Upper lobe of right lung (tissue), 1 donor: ENCODE data around the gene TCF19. TPM values are rescaled to one million over a fixed set of nuclear protein-coding genes. Genes with fewer than 3 reads are reported as not detected.

Source experiments
- ATAC-seq: fragments of 200-7000 bp; cut with Tn5 transposase; one replicate; pipeline ENCODE4 v1.9.1; 2020; ENCODE audit warnings: mild to moderate bottlenecking, moderate library complexity
- DNase-seq: peaks from one replicate; pipeline ENCODE4 v3.0.0-alpha.2; 2020
- H3K27ac ChIP-seq: fragments of 200-600 bp; one replicate; pipeline ENCODE4 v1.8.0; 2022
- H3K27me3 ChIP-seq: fragments of 200-600 bp; one replicate; pipeline ENCODE4 v1.8.0; 2022; ENCODE audit warnings: mild to moderate bottlenecking
- H3K36me3 ChIP-seq: fragments of 200-600 bp; one replicate; pipeline ENCODE4 v1.8.0; 2022
- H3K4me1 ChIP-seq: fragments of 200-600 bp; one replicate; pipeline ENCODE4 v1.8.0; 2022
- H3K4me3 ChIP-seq: fragments of 200-600 bp; one replicate; pipeline ENCODE4 v1.8.0; 2022; ENCODE audit warnings: mild to moderate bottlenecking
- H3K9me3 ChIP-seq: fragments of 200-600 bp; one replicate; pipeline ENCODE4 v1.8.0; 2022
- CTCF ChIP-seq: fragments of 200-600 bp; IDR thresholded peaks from one replicate; pipeline ENCODE4 v1.8.0; 2022; ENCODE audit warnings: antibody characterized with exemption
- intact Hi-C: fragments of 100-400 bp; cut with DNase I; formaldehyde crosslinking; loops from one replicate; pipeline ENCODE4 v1.11.0; 2022
- total RNA-seq: library from RNA; stranded (reverse); fragmentation: NEBNext Ultra II Directional; extraction: Animal tissue kit (Norgen Biotek cat#: 25700); gene quantifications from one replicate; pipeline ENCODE4 v1.2.1, GENCODE V29; 2021
- donor health status: DM: no; HTN: yes; CAD: no; lungs with severe emphysema.

Gene TCF19
- total RNA-seq, 1 donor from 2014 or later = 4.5 TPM

DNA sequence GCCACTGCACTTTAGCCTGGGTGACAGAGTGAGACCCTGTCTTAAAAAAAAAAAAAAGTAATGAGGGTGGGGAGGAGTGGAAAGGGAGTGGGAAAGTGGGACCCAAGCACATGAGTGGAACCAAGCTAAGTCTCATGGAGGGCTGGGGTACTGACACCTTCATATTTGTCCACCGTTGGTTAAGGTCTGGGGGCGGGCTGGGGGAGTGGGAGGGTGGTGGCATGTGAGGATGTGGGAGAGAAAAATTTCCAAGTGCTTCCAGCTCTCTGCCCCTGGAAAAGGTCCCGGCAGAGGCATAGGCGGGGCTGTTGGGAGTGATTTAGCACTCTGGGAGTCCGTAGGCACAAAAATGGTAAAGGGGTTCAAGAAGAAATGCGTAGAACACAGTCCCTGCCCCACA, 25.6 kb upstream of the TCF19 start:
- Histone ChIP-seq H3K36me3 (no peaks in the 10 kb centered on the region), H3K27ac (no peak overlapping the region), H3K9me3 (no peaks in the 10 kb centered on the region), H3K4me3 (no peak overlapping the region), H3K4me1 (peaks cover 3% of the 10 kb centered on the region), H3K27me3 (no peaks in the 10 kb centered on the region)
- no peak for TF ChIP-seq CTCF
- intact Hi-C loops = no loop called here
- DNase-seq (no peak), ATAC-seq (no peak)

GRCh38 chr6:31135710-31136109, 22.7 kb upstream of the TCF19 start:
- Histone ChIP-seq H3K9me3 (no peaks in the 10 kb centered on the region), H3K4me3 (no peak overlapping the region), H3K36me3 (no peaks in the 10 kb centered on the region), H3K27ac (no peak overlapping the region), H3K4me1 (peaks cover 4% of the 10 kb centered on the region), H3K27me3 (no peaks in the 10 kb centered on the region)
- DNase-seq = no peak
- no peak for ATAC-seq
- TF ChIP-seq CTCF = no peak
- intact Hi-C loops = loop anchor here (5.0 kb wide), 2 partner anchors 57 to 242 kb away; no protein-coding TSS in a partner anchor

DNA sequence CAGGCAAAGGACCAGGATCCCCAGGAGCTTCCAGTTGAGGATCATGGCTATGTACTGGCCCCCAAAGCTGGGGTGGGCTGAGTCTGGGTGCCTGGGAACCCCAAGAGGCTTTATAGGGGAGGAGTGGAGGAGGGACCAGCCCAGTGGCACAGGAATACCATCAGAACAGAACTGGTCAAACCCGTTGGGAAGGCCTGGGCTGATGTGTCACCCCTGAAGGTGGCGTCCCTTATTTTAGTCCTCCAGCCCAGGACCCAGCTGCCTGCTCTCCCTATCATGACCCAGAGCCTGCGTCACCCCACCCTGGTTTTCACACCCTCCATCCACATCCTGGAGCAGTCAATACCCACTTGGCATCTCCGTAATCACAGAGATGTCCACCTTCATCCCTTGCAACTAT, 19.4 kb upstream of the TCF19 start, which contains the start of gene PSORS1C2:
Gene PSORS1C2 (minus strand): TSS at position 85 of the 400 bp plus-strand sequence. CDS start 40 bp downstream, at position 45.
- Histone ChIP-seq H3K4me1 (peaks cover 4% of the 10 kb centered on the region), H3K27me3 (no peaks in the 10 kb centered on the region), H3K4me3 (no peak within 1 kb of the TSS), H3K9me3 (no peaks in the 10 kb centered on the region), H3K27ac (no peak within 1 kb of the TSS), H3K36me3 (no peaks in the 10 kb centered on the region)
- no peak for TF ChIP-seq CTCF
- ATAC-seq = no peak
- intact Hi-C loops = loop anchor here (5.0 kb wide), 2 partner anchors 53 to 238 kb away; no protein-coding TSS in a partner anchor
- DNase-seq = no peak

GRCh38 chr6:31139599-31139998, 18.8 kb upstream of the TCF19 start:
- Histone ChIP-seq H3K36me3 (no peaks in the 10 kb centered on the region), H3K4me3 (no peak overlapping the region), H3K9me3 (no peaks in the 10 kb centered on the region), H3K27me3 (no peaks in the 10 kb centered on the region), H3K27ac (no peak overlapping the region), H3K4me1 (peaks cover 4% of the 10 kb centered on the region)
- DNase-seq = no peak
- intact Hi-C loops = loop anchor here (5.0 kb wide), 2 partner anchors 53 to 238 kb away; no protein-coding TSS in a partner anchor
- TF ChIP-seq CTCF = no peak
- no peak for ATAC-seq

DNA sequence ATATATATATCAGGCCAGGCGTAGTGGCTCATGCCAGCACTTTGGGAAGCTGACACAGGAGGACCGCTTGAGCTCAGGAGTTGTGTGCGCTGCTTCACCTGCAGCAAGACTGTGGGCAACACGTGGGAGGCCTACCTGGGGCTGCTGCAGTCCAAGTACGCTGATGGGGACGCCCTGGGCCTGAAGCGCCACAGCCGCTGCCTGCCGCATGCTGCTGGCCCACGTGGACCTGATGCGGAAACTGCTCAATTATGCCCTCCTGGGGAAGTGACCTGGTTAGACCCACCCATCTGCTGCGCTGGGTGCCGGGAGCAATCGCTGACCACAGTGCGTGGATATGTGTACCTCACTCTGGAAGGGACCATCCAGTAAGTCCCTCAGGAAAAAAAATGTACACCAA, 17.7 kb upstream of the TCF19 start:
- Histone ChIP-seq H3K36me3 (no peaks in the 10 kb centered on the region), H3K9me3 (no peaks in the 10 kb centered on the region), H3K27ac (no peak overlapping the region), H3K27me3 (no peaks in the 10 kb centered on the region), H3K4me1 (peaks cover 4% of the 10 kb centered on the region), H3K4me3 (no peak overlapping the region)
- TF ChIP-seq CTCF = no peak
- intact Hi-C loops = no loop called here
- DNase-seq (no peak), ATAC-seq (no peak)

- H3K36me3 ChIP-seq = no peaks in the 10 kb centered on the region
- H3K4me1 ChIP-seq = peaks cover 4% of the 10 kb centered on the region
- no peak for TF ChIP-seq CTCF
- ATAC-seq (no peak), DNase-seq (no peak)
- no peak overlapping the region for H3K4me3 ChIP-seq
- H3K9me3 ChIP-seq = no peaks in the 10 kb centered on the region
- H3K27me3 ChIP-seq = no peaks in the 10 kb centered on the region
- intact Hi-C loops = no loop called here
- H3K27ac ChIP-seq = no peak overlapping the region
Measured at GRCh38 chr6:31142361-31142761, 16.0 kb upstream of the TCF19 start.
